ENCODE results near the gene SGCA. TPM values are rescaled to one million over a fixed set of nuclear protein-coding genes. Genes with fewer than 3 reads are reported as not detected.

SGCA gene
- total and polyA plus RNA-seq, 9 of the 15 experiments (the other 6 are each of a cell fraction or from before 2014, with no cell fraction given): not detected

DNA sequence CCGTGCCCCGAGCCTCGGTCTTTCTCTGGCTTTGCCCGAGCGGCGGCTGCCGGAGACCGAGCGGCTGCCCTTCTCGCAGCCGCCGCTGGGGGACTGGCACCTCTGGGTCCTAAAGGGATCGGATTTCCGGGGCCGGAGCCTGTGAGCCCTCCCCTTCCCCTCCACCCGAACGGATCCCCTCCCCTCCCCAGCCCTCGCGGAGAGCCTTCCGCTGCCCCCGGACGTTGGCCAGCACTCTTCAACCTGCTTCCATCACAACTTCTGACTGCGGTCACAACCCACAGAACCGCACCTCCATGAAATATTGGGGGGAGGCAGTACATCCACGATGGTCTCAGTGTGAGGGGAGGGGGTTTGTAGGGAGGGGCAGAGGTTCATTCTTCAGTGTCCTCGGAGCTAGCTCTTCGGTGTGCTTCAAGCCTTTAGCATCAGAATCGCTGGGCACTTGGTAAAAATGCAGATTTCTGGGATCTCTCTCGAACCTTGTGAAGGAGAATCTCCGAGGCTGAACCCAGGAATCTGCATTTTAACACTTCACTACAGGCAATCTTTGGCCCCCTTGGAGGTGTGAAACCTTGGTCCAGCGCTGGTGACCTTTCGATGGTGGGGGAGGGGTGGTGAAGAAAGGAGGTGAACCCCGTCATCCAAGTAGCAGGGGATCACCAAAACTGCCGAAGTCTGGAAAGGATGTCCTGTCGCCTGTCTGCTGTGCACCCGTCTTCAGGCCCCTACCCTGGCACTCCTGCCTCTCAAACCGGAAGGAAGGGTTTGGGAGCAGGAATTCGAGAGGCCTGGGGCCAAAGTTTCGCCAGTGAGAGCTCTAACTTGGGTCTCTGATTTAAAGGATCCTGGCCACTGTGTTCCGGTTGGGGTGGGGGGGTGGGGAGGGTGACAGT lies 14.5 kb upstream of the SGCA start:
- peak; percentile 70 for FAIRE-seq
- H3K9me3 ChIP-seq (replicated peaks; ENCODE audit: control insufficient read depth, insufficient read depth, low read depth, low read length): no peaks in the 10 kb centered on the region
- H3K27me3 ChIP-seq (ENCODE audit: control insufficient read depth in 2 of 2, insufficient read depth in 2 of 2, low read length in 2 of 2): no peaks in the 10 kb centered on the region
- H3K4me2 ChIP-seq (ENCODE audit: insufficient read depth, low read length): peak overlapping the region; percentile 92
- intact Hi-C loops (cut with micrococcal nuclease) (no loop called here), in situ Hi-C loops (cut with MboI) (no loop called here)
- peaks cover 12% of the 10 kb centered on the region for H4K20me1 ChIP-seq (replicated peaks; ENCODE audit: control insufficient read depth, insufficient read depth, low read length)
- peaks cover 19% of the 10 kb centered on the region for H3K36me3 ChIP-seq (ENCODE audit: control insufficient read depth, insufficient read depth, low read length)
- peak overlapping the region; percentile 87 for H3K27ac ChIP-seq (ENCODE audit: extremely low read depth, low read depth, low read length)
- ATAC-seq: peak; percentile 78
- H2AFZ ChIP-seq (ENCODE audit: low read depth, low read length): peak overlapping the region; percentile 81
- H3K4me1 ChIP-seq (replicated peaks in 1 of 2; ENCODE audit: control insufficient read depth in 2 of 2, insufficient read depth in 2 of 2, low read length in 2 of 2): peaks cover 53 to 94% of the 10 kb centered on the region in 2 experiments
- H3K4me3 ChIP-seq: peak overlapping the region; percentile 67
- peak; percentile 80 to 94 (median 90) for DNase-seq (ENCODE audit: extremely low read depth in 1 of 4, low spot score in 3 of 4)
- under 1% methylated on average over 21 of the region's 40 CpGs for WGBS (ENCODE audit: insufficient coverage, low coverage, missing lambda C conversion rate)
- POLR2A ChIA-PET: interaction anchor here (0.9 to 1.1 kb wide), 2 partner anchors 10 to 18 kb away, joined by 3 read pairs; no protein-coding TSS in a partner anchor
- TSS peak; percentile 87 for BruUV-seq (replicated peaks)
- CTCF ChIA-PET (ENCODE audit: low intra/inter-chr PET ratio): no interaction called here
- H3K9ac ChIP-seq (ENCODE audit: insufficient read depth in 1 of 2, low read depth in 2 of 2, low read length in 2 of 2): peak overlapping the region; percentile 67 to 97
- H3K79me2 ChIP-seq (ENCODE audit: control insufficient read depth, insufficient read depth, low read length): peaks cover 57% of the 10 kb centered on the region
- peaks cover 5% of the 10 kb centered on the region for H3K9me1 ChIP-seq (ENCODE audit: control insufficient read depth, insufficient read depth, low read length)
- TF ChIP-seq GABPB1 (CRISPR knock-in tag; IDR thresholded peaks at IDR 0.05): peak; percentile 24; the same call in 1 of the 2 replicates
- no peak for TF ChIP-seq RBM15 (IDR thresholded peaks at IDR 0.05; ENCODE audit: insufficient read depth, low read length)
- no peak for TF ChIP-seq NFE2L1 (tag; IDR thresholded peaks at IDR 0.05; ENCODE audit: borderline replicate concordance, low read depth)
- TF ChIP-seq ZBTB26 (CRISPR knock-in tag; IDR thresholded peaks at IDR 0.05): no peak
- TF ChIP-seq MAZ (CRISPR knock-in tag; conservative IDR thresholded peaks at IDR 0.05 in 1 of 2, IDR thresholded peaks at IDR 0.05 in 1 of 2): peak; percentile 79 to 91
- no peak for TF ChIP-seq FOXJ3 (CRISPR knock-in tag; IDR thresholded peaks at IDR 0.05)
- TF ChIP-seq TFAM (CRISPR knock-in tag; conservative IDR thresholded peaks at IDR 0.05): no peak
- no peak for TF ChIP-seq ZNF175 (CRISPR knock-in tag; IDR thresholded peaks at IDR 0.05; ENCODE audit: low read depth)
- no peak for TF ChIP-seq SNIP1 (IDR thresholded peaks at IDR 0.05; ENCODE audit: low read depth)
- TF ChIP-seq, protein P1, sequence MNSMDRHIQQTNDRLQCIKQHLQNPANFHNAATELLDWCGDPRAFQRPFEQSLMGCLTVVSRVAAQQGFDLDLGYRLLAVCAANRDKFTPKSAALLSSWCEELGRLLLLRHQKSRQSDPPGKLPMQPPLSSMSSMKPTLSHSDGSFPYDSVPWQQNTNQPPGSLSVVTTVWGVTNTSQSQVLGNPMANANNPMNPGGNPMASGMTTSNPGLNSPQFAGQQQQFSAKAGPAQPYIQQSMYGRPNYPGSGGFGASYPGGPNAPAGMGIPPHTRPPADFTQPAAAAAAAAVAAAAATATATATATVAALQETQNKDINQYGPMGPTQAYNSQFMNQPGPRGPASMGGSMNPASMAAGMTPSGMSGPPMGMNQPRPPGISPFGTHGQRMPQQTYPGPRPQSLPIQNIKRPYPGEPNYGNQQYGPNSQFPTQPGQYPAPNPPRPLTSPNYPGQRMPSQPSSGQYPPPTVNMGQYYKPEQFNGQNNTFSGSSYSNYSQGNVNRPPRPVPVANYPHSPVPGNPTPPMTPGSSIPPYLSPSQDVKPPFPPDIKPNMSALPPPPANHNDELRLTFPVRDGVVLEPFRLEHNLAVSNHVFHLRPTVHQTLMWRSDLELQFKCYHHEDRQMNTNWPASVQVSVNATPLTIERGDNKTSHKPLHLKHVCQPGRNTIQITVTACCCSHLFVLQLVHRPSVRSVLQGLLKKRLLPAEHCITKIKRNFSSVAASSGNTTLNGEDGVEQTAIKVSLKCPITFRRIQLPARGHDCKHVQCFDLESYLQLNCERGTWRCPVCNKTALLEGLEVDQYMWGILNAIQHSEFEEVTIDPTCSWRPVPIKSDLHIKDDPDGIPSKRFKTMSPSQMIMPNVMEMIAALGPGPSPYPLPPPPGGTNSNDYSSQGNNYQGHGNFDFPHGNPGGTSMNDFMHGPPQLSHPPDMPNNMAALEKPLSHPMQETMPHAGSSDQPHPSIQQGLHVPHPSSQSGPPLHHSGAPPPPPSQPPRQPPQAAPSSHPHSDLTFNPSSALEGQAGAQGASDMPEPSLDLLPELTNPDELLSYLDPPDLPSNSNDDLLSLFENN (IDR thresholded peaks at IDR 0.05; ENCODE audit: low read depth in 2 of 2, low read length in 2 of 2): 0 out of 4 replicates have a peak, but pooled peaks of 1 of the 2 experiments have one; percentile 39
- TF ChIP-seq PHF8 (IDR thresholded peaks at IDR 0.05; ENCODE audit: borderline replicate concordance, low read length): peak; percentile 37; the same call in 1 of the 2 replicates
- TF ChIP-seq MCM2 (IDR thresholded peaks at IDR 0.05; ENCODE audit: low read depth): no peak
- peak; percentile 74 for TF ChIP-seq TAF1 (IDR thresholded peaks at IDR 0.05; ENCODE audit: control insufficient read depth, extremely low read depth, insufficient read depth, low read length, severe bottlenecking)
